Liver (tissue), 3 donors: ENCODE results near the gene BPIFA3.

Experiments
- GABPA ChIP-seq, 2 donors: IDR thresholded peaks in 1 of 2; conservative IDR thresholded peaks in 1 of 2; 2 replicates each; pipeline ENCODE4 v1.6.1; 2016; ENCODE audit warnings: antibody characterized with exemption in 2 of 2, mild to moderate bottlenecking in 1 of 2, moderate library complexity in 1 of 2
- HNF4G ChIP-seq: IDR thresholded peaks from 2 replicates; pipeline ENCODE4 v1.6.1; 2016; ENCODE audit warnings: antibody characterized with exemption
- JUND ChIP-seq, 2 donors: IDR thresholded peaks; 2 replicates each; pipeline ENCODE4 v1.6.1; 2016; ENCODE audit warnings: antibody characterized with exemption in 2 of 2
- RAD21 ChIP-seq, 2 donors: IDR thresholded peaks; 2 replicates each; pipeline ENCODE4 v1.6.1; 2016; ENCODE audit warnings: antibody characterized with exemption in 2 of 2, mild to moderate bottlenecking in 2 of 2
- RXRA ChIP-seq, 2 donors: IDR thresholded peaks; 2 replicates each; pipeline ENCODE4 v1.6.1; 2017 to 2018; ENCODE audit warnings: antibody characterized with exemption in 2 of 2, mild to moderate bottlenecking in 1 of 2
- SP1 ChIP-seq: IDR thresholded peaks from 2 replicates; pipeline ENCODE4 v1.6.1; 2018; ENCODE audit warnings: antibody characterized with exemption, mild to moderate bottlenecking
- TAF1 ChIP-seq: conservative IDR thresholded peaks from 2 replicates; pipeline ENCODE4 v1.6.1; 2016; ENCODE audit warnings: antibody characterized with exemption, mild to moderate bottlenecking
- YY1 ChIP-seq: IDR thresholded peaks from 2 replicates; pipeline ENCODE4 v1.6.1; 2016; ENCODE audit warnings: antibody characterized with exemption, mild to moderate bottlenecking
- TF ChIP-seq, protein P1 (sequence below): fragments of 150-350 bp; IDR thresholded peaks from 2 replicates; pipeline ENCODE4 v1.5.1; 2017; ENCODE audit warnings: improper control_type of control experiment, low read depth, low read length; ENCODE audit not compliant: missing input control
- TF ChIP-seq, protein P2 (sequence below): IDR thresholded peaks from 2 replicates; pipeline ENCODE4 v1.6.1; 2016; ENCODE audit warnings: antibody characterized with exemption
- TF ChIP-seq, protein P3 (sequence below): IDR thresholded peaks from 2 replicates; pipeline ENCODE4 v1.6.1; 2016; ENCODE audit warnings: antibody characterized with exemption
- TF ChIP-seq, protein P4 (sequence below): IDR thresholded peaks from 2 replicates; pipeline ENCODE4 v1.6.1; 2016; ENCODE audit warnings: antibody characterized with exemption, mild to moderate bottlenecking
- TF ChIP-seq, protein P5 (sequence below): IDR thresholded peaks from 2 replicates; pipeline ENCODE4 v1.6.1; 2016; ENCODE audit warnings: antibody characterized with exemption
- donor health status: healthy.
- donor health status: healthy.

DNA sequence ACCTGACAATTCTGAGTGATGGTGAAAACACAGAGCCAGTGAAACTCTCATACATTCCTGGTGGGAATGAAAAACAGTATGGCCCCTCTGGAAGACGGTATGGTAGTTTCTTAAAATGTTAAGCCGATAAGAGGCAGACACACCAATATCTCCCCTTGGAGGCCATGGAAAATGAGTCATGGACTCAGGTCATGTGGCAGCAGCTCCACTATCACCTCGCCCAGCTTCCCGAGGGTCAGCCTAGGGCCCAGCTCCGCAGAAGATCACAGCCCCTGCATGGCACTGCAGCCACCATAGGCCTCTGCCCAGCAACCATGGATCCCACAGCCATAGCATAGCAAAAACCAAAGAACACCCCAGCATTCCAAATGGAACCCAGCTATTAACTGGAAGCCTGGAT lies 40.1 kb downstream of the BPIFA3 start:
- TF ChIP-seq SP1 (no peak), JUND (IDR thresholded peaks at IDR 0.05) (no peak), TAF1 (no peak), HNF4G (no peak), RXRA (IDR thresholded peaks at IDR 0.05) (no peak), RAD21 (IDR thresholded peaks at IDR 0.05) (no peak), YY1 (no peak), GABPA (IDR thresholded peaks at IDR 0.05 in 1 of 2, conservative IDR thresholded peaks at IDR 0.05 in 1 of 2) (no peak)
- TF ChIP-seq, protein P1, sequence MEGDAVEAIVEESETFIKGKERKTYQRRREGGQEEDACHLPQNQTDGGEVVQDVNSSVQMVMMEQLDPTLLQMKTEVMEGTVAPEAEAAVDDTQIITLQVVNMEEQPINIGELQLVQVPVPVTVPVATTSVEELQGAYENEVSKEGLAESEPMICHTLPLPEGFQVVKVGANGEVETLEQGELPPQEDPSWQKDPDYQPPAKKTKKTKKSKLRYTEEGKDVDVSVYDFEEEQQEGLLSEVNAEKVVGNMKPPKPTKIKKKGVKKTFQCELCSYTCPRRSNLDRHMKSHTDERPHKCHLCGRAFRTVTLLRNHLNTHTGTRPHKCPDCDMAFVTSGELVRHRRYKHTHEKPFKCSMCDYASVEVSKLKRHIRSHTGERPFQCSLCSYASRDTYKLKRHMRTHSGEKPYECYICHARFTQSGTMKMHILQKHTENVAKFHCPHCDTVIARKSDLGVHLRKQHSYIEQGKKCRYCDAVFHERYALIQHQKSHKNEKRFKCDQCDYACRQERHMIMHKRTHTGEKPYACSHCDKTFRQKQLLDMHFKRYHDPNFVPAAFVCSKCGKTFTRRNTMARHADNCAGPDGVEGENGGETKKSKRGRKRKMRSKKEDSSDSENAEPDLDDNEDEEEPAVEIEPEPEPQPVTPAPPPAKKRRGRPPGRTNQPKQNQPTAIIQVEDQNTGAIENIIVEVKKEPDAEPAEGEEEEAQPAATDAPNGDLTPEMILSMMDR: no peak
- TF ChIP-seq, protein P2, sequence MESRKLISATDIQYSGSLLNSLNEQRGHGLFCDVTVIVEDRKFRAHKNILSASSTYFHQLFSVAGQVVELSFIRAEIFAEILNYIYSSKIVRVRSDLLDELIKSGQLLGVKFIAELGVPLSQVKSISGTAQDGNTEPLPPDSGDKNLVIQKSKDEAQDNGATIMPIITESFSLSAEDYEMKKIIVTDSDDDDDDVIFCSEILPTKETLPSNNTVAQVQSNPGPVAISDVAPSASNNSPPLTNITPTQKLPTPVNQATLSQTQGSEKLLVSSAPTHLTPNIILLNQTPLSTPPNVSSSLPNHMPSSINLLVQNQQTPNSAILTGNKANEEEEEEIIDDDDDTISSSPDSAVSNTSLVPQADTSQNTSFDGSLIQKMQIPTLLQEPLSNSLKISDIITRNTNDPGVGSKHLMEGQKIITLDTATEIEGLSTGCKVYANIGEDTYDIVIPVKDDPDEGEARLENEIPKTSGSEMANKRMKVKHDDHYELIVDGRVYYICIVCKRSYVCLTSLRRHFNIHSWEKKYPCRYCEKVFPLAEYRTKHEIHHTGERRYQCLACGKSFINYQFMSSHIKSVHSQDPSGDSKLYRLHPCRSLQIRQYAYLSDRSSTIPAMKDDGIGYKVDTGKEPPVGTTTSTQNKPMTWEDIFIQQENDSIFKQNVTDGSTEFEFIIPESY: no peak
- TF ChIP-seq, protein P3, sequence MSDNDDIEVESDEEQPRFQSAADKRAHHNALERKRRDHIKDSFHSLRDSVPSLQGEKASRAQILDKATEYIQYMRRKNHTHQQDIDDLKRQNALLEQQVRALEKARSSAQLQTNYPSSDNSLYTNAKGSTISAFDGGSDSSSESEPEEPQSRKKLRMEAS: no peak
- TF ChIP-seq, protein P4, sequence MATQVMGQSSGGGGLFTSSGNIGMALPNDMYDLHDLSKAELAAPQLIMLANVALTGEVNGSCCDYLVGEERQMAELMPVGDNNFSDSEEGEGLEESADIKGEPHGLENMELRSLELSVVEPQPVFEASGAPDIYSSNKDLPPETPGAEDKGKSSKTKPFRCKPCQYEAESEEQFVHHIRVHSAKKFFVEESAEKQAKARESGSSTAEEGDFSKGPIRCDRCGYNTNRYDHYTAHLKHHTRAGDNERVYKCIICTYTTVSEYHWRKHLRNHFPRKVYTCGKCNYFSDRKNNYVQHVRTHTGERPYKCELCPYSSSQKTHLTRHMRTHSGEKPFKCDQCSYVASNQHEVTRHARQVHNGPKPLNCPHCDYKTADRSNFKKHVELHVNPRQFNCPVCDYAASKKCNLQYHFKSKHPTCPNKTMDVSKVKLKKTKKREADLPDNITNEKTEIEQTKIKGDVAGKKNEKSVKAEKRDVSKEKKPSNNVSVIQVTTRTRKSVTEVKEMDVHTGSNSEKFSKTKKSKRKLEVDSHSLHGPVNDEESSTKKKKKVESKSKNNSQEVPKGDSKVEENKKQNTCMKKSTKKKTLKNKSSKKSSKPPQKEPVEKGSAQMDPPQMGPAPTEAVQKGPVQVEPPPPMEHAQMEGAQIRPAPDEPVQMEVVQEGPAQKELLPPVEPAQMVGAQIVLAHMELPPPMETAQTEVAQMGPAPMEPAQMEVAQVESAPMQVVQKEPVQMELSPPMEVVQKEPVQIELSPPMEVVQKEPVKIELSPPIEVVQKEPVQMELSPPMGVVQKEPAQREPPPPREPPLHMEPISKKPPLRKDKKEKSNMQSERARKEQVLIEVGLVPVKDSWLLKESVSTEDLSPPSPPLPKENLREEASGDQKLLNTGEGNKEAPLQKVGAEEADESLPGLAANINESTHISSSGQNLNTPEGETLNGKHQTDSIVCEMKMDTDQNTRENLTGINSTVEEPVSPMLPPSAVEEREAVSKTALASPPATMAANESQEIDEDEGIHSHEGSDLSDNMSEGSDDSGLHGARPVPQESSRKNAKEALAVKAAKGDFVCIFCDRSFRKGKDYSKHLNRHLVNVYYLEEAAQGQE: no peak
- TF ChIP-seq, protein P5, sequence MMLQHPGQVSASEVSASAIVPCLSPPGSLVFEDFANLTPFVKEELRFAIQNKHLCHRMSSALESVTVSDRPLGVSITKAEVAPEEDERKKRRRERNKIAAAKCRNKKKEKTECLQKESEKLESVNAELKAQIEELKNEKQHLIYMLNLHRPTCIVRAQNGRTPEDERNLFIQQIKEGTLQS: no peak
